H1 (cell line): ENCODE results near the gene ENPP7.

ENCODE experiments used
- CHD1 ChIP-seq: IDR thresholded peaks from 2 replicates; pipeline ENCODE4 v1.6.1; 2012; ENCODE audit warnings: low read depth, low read length, improper control_type of control experiment
- HDAC6 ChIP-seq: IDR thresholded peaks from one replicate; pipeline ENCODE4 v1.7.1; 2012; ENCODE audit warnings: low read depth, mild to moderate bottlenecking, inconsistent platforms, low read length, moderate library complexity
- RAD21 ChIP-seq, 2 experiments: IDR thresholded peaks in 1 of 2; conservative IDR thresholded peaks in 1 of 2; 2 replicates each; pipeline ENCODE4 v1.6.1; 2011; ENCODE audit warnings: low read depth in 2 of 2, low read length in 2 of 2, improper control_type of control experiment in 1 of 2, inconsistent platforms in 1 of 2, mild to moderate bottlenecking in 1 of 2, moderate library complexity in 1 of 2
- SP1 ChIP-seq: IDR thresholded peaks from 2 replicates; pipeline ENCODE4 v1.6.1; 2011; ENCODE audit warnings: low read depth, low read length
- SRF ChIP-seq: IDR thresholded peaks from 2 replicates; pipeline ENCODE4 v1.6.1; 2011; ENCODE audit warnings: mild to moderate bottlenecking, low read depth, low read length, moderate library complexity

DNA sequence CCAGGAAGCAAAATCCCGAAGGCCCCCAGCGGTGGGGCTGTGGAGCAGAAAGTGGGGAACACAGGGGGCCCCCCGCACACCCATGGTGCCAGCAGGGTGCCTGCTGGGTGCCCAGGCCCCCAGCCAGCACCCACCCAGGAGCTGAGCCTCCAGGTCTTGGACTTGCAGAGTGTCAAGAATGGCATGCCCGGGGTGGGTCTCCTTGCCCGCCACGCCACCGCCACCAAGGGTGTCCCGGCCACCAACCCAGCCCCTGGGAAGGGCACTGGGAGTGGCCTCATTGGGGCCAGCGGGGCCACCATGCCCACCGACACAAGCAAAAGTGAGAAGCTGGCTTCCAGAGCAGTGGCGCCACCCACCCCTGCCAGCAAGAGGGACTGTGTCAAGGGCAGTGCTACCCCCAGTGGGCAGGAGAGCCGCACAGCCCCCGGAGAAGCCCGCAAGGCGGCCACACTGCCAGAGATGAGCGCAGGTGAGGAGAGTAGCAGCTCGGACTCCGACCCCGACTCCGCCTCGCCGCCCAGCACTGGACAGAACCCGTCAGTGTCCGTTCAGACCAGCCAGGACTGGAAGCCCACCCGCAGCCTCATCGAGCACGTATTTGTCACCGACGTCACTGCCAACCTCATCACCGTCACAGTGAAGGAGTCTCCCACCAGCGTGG is 53.7 kb downstream of the ENPP7 start:
- TF ChIP-seq HDAC6 (no peak), CHD1 (no peak), RAD21 (IDR thresholded peaks at IDR 0.05 in 1 of 2, conservative IDR thresholded peaks at IDR 0.05 in 1 of 2; ENCODE audit: low read depth in 2 of 2, low read length in 2 of 2) (no peak), SRF (no peak), SP1 (no peak)
